Fibroblast of mammary gland (primary cell): ENCODE results near the gene CLSTN2.

Experiments
- DNase-seq: peaks from one replicate; pipeline ENCODE4 v3.0.0-alpha.2; 2010; ENCODE audit warnings: low read depth
- H3K4me3 ChIP-seq: 2 replicates; pipeline ENCODE4 v1.5.1; 2011; ENCODE audit warnings: low read depth, mild to moderate bottlenecking, low read length, moderate library complexity; ENCODE audit not compliant: control insufficient read depth
- CTCF ChIP-seq: conservative IDR thresholded peaks from 2 replicates; pipeline ENCODE4 v1.5.1; 2011; ENCODE audit warnings: low read depth, low read length, inconsistent platforms; ENCODE audit not compliant: control insufficient read depth, insufficient read depth

CLSTN2 gene

GRCh38 chr3:140501061-140501769, 566.2 kb downstream of the CLSTN2 start:
- TF ChIP-seq CTCF, result no peak
- DNase-seq, result no peak
- no peak overlapping the region for H3K4me3 ChIP-seq

- H3K4me3 ChIP-seq, result no peak overlapping the region
- no peak for TF ChIP-seq CTCF
- DNase-seq, result no peak
These were observed 566.9 kb downstream of the CLSTN2 start for GRCh38 chr3:140501770-140502364.

- TF ChIP-seq CTCF, result no peak
- peak; percentile 13 for DNase-seq
- H3K4me3 ChIP-seq, result no peak overlapping the region
These were observed 570.2 kb downstream of the CLSTN2 start for GRCh38 chr3:140505213-140505612.

- no peak for DNase-seq
- TF ChIP-seq CTCF, result no peak
- H3K4me3 ChIP-seq, result no peak overlapping the region
These were observed 570.9 kb downstream of the CLSTN2 start for GRCh38 chr3:140505876-140506275.

GRCh38 chr3:140508550-140508949, 573.6 kb downstream of the CLSTN2 start:
- DNase-seq, result no peak
- TF ChIP-seq CTCF, result no peak

DNA sequence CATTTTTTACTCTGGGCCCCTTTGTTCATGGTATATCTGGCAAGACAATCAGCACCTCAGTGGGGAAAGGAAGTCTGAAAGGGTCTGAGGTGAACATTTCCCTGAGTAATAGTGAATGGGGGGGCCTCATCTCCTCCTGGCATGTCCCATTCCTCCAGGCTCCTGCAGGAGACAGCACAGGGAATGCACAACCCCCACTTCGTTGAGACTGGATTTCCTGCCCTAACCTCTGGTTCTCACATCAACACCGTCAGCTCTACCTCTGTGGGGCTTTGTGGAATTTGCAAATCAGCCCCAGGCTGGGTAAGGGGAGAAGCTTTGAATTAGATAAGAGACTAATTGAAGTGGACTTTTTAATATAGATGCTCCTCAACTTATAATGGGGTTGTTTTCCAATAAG, 574.5 kb downstream of the CLSTN2 start:
- no peak for TF ChIP-seq CTCF
- DNase-seq, result no peak
- no peak overlapping the region for H3K4me3 ChIP-seq

More at GRCh38 chr3:140508550-140508949, 573.6 kb downstream of the CLSTN2 start:
- H3K4me3 ChIP-seq, result no peak overlapping the region

GRCh38 chr3:140510303-140510861, 575.4 kb downstream of the CLSTN2 start:
- DNase-seq, result no peak
- TF ChIP-seq CTCF, result no peak
- no peak overlapping the region for H3K4me3 ChIP-seq
